GM21529 (cell line): Measurements from ENCODE around the gene PGAM4.
"Not testable (repeated sequence)": the region's sequence is repeated elsewhere in the genome, so short reads cannot be mapped to it uniquely, and the experiment has no call there.

Experiments used
- ATAC-seq: cut with Tn5 transposase; IDR thresholded peaks from one replicate; pipeline ENCODE4 v1.9.1; 2021; ENCODE audit not compliant: unreplicated experiment

The PGAM4 gene

DNA sequence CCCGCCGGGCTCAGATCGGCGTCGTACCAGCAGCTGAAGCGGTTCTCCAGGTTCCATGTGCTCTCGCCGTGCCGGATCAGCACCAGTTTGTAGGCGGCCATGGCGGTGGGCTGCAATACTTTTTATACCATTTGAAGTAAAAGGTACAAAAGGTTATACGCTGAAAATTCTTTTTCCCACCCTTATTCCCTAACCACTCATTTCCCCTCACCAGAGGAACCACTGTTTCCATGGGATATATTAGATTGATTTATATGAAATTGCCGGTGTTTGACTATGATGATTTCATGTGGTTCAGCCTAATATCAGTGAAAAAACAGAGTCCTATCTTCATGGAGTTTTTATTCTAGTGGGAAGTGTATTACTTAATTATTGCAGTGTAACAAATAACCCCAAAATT, at the start of gene PGAM4:
Gene PGAM4, minus strand, starts transcription at position 101 of the 400 bp plus-strand sequence. Its CDS starts 0 bp downstream, at position 101.
- ATAC-seq: no peak

DNA sequence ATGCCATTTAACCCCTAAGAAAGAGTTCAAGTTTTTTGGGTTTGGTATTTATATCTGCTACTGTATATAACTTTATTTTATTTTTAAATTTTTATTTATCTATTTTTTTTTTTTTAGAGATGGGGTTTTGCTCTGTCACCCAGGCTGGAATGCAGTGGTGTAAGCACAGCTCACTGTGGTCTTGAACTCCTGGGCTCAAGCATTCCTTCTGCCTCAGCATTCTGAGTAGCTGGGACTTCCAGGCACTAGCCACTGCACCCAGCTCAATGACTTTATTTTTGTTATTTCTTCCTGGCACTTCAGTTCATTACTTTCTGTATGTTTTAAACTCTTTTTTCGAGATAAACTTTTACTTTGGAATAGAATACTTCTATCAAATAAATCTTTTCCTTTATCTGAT, 42.4 kb upstream of the PGAM4 start:
- ATAC-seq: no peak

DNA sequence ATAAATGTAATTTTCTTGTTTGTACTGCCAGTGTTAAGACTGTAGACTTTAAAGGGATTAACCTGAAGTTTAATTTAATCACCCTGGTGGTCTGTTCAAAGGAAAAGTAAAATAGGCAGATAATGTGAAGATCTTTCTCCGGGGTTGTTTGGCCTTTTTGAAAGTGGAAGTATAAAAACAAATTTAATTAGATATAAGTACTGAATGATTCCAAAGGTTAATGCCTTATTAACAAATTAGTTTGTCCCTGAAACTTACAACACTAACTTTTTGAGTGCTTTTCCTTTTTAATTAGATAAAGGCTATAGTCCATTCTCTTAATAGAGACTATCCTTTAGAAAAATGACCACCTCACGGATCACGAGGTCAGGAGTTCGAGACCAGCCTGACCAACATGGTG, 10.4 kb upstream of the PGAM4 start:
- ATAC-seq: no peak

DNA sequence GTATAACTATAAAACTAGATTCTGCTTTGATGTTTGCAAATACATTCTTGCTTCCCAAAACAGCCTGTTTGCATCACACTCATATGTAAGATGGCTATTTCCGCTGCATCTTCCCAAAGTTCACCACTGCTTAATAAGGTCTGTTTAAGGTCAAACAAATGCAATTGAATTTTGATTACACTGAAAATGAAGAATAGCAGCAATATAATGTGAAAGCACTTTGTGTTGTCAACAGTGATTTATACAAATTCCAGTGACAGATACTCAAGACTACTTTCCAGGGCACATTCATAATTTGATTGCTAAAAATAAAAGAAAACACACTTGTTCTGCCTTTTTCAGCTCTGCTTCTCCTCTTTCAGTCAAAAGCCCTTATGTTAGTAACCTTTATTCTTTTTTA, 8.1 kb upstream of the PGAM4 start:
- ATAC-seq: no peak

GRCh38 chrX:77977095-77977494, 7.7 kb upstream of the PGAM4 start:
- no peak for ATAC-seq

- ATAC-seq: no peak
Measured at GRCh38 chrX:77975755-77976154, 6.3 kb upstream of the PGAM4 start.

- no peak for ATAC-seq
Measured at GRCh38 chrX:77967631-77968030, 1.8 kb downstream of the PGAM4 start.

DNA sequence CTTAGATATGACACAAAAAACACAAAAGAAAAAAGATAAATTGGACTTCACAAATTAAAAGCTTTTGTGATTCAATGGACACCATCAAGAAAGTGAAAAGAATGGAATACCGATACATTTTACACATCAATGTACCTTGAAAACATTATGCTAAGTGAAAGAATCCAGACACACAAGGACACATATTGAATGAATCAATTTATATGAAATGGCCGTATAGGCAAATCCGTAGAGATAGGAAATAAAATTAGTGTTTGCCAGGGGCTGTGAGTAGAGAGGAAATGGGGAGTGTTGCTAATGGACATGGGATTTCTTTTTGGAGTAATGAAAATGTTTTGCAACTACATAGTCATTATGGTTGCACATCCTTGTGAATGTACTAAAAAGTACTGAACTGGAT, 3.1 kb downstream of the PGAM4 start:
- no peak for ATAC-seq

DNA sequence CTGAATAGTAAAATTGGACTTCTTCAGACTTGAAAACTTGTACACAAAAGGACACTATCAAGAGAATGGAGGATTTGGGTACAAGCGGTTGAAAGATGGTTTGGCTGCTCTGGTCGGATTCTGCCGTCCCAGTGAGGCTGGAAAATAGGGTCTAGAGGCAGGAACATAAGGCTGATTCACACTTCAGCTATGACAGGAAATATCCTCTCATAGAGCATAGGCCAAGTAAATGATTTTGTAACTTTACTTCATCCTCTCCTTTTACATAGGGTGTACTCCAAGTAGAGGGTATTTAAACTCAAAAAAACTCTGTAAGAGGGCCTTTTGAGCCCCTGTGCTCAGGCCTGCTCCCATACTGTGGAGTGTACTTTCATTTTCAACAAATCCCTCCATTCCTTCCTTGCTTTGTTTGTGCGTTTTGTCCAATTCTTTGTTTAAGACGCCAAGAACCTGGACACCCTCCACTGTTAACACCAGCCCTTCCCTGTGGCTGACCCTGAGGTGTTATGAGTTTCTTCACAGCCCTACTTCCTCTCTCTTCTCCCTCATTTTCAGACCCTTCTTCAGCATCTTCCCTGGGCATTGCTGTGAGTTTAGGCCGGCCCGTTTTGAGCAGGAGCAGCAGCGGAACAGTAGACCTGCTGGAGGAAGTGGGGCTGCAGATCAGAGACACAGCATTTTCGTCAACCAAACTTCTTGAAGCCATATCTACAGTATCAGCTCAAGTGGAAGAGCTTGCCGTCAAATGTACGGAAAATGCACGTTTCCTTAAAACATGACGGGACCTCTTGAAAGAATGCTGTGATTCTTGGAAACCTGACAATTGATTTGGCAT, 7.2 kb downstream of the PGAM4 start:
- no peak for ATAC-seq

- ATAC-seq: no peak
Measured at GRCh38 chrX:77961063-77961462, 8.4 kb downstream of the PGAM4 start.

DNA sequence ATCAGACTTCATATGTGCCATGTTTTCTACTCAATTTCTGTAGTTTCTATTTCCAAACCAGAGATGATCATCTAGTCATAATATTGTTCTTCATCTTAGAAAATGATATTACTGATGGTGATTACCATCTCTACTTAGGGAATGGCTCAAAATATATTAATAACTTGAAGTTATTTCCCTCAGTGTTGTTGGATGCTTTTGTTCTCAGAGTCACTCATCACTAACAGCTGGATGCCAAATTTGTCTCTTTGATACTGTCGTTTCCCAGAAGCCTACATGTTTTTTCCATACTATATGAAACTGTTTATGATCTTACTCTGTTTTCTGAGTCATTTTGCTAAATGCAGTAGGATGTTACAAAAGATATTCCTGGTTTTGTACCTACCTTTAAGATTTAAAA, 8.9 kb downstream of the PGAM4 start:
- ATAC-seq: no peak

GRCh38 chrX:77953708-77954107, 15.7 kb downstream of the PGAM4 start:
- no peak for ATAC-seq

DNA sequence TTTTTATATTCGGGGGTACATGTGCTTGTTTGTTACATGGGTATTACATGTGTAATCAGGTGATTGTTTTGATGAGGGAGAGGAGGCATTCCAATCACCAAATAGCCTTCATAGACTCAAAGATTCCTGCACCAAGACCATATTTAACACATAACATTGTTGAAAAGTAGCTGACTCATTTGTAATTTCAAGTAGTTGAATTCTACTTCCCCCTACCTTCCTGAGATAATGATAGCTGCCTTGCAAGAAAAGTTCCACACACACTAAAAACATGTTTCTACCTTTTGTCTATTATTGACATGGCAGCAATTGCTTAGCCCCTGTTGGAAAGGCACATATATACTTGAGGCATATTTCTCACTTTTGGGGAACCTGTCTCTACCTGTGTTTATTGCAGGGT, 16.1 kb downstream of the PGAM4 start:
- no peak for ATAC-seq

DNA sequence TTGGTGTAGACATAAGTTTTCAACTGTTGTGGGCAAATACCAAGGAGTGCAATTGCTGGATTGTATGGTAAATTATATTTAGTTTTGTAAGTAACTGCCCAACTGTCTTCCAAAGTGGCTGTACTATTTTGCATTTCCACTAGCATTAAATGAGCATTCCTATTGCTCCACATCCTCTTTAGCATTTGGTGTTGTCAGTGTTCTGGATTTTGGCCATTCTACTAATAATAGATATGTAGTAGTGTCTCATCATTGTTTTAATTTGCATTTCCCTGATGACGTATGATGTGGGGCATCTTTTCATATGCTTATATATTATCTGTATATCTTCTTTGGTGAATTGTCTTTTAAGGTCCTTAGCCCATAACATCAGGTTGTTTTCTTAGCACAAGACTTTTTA, 17.3 kb downstream of the PGAM4 start:
- no peak for ATAC-seq

GRCh38 chrX:77949840-77950239, 19.6 kb downstream of the PGAM4 start:
- ATAC-seq: no peak

DNA sequence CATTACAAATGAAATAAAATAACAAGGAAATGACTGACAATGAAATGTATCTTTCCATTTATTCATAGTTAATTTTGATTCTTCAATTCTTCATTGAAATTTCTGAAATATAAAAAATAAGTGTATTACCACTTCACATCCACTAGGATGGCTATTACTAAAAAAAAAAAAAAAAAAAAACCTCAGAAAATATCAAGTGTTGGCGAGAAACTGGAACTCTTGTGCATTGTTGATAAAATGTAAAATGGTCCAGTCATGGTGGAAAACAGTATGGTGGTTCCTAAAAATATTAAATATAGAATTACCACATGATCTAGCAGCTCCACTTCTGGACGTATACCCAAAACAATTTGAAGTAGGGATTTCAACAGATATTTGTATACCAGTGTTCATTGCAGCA, 22.9 kb downstream of the PGAM4 start:
- no peak for ATAC-seq

GRCh38 chrX:77945910-77946545, 23.4 kb downstream of the PGAM4 start:
- ATAC-seq: no peak

GRCh38 chrX:77945031-77945430, 24.4 kb downstream of the PGAM4 start:
- not testable (repeated sequence) for ATAC-seq

- ATAC-seq: no peak
Measured at GRCh38 chrX:77938083-77938680, 31.3 kb downstream of the PGAM4 start.

- ATAC-seq: no peak
Measured at GRCh38 chrX:77937291-77937690, 32.1 kb downstream of the PGAM4 start.

DNA sequence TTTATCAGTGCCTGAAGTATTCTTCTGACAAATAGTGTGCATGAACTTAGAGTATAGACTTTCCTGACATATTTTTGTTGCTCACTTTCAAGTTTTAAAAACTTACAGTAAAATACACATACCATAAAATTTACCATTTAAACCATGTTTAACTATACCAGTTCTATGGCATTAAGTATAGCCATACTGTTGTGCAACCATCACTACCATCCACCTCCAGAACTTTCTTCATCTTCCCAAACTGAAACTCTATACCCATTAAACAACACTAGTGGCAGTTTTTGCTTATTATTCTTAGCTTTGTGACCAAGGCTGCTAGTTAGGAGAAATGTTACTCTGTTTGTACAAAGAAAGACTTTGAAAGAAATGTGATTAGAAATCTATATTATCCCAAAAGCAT, 33.1 kb downstream of the PGAM4 start:
- no peak for ATAC-seq

GRCh38 chrX:77935886-77936285, 33.6 kb downstream of the PGAM4 start:
- no peak for ATAC-seq
